K562 (cell line): ENCODE measurements around the gene ZMYM2. TPM values are rescaled to one million over a fixed set of nuclear protein-coding genes. Genes with fewer than 3 reads are reported as not detected.

Experiments
- ATAC-seq: fragments of 200-7000 bp; cut with Tn5 transposase; 3 replicates; pipeline ENCODE4 v1.9.1; 2020; ENCODE audit warnings: moderate library complexity
- BruUV-seq: library from RNA; stranded (reverse); fragments of 400-500 nt; replicated peaks from 2 replicates; lab custom pipeline; 2021; lab: Mats Ljungman, UMichigan
- CTCF ChIA-PET: fragments of 300-600 bp; formaldehyde crosslinking; extraction: SDS; loops from one replicate; lab custom pipeline; 2021; ENCODE audit warnings: low intra/inter-chr PET ratio; lab: Yijun Ruan, JAX
- POLR2A ChIA-PET: fragments of 300-600, 350-650 bp; sonication (Branson Sonifier 250); formaldehyde crosslinking; extraction: SDS; loops from one replicate; lab custom pipeline; 2021; ENCODE audit warnings: antibody characterized with exemption, inconsistent platforms; lab: Yijun Ruan, JAX
- DNase-seq, 4 experiments: peaks; one replicate each; pipeline versions ENCODE4 v3.0.0 to v3.0.0-alpha.2; 2011 to 2018; ENCODE audit warnings: low spot score in 3 of 4, mixed read lengths in 3 of 4; ENCODE audit errors: extremely low read depth in 1 of 4
- FAIRE-seq: peaks from 2 replicates; lab custom pipeline; 2011; peaks lifted over from hg19 to GRCh38; lab: Jason Lieb, UNC
- H2AFZ ChIP-seq: 2 replicates; pipeline ENCODE4 v1.6.0; 2011; ENCODE audit warnings: low read depth, low read length, control low read depth, inconsistent platforms
- H3K27ac ChIP-seq: fragments of 200-600 bp; 3 replicates; pipeline ENCODE4 v1.8.0; 2011; ENCODE audit warnings: low read depth, mild to moderate bottlenecking, control low read depth, inconsistent platforms, low read length, moderate library complexity, mixed read lengths; ENCODE audit errors: extremely low read depth
- H3K27me3 ChIP-seq, 2 experiments: fragments of 300-600 bp in 1 of 2; 2 replicates in 1 of 2; 3 replicates in 1 of 2; pipeline versions ENCODE4 v1.6.0 to v1.8.0; 2011; ENCODE audit warnings: inconsistent platforms in 2 of 2, low read length in 2 of 2, mild to moderate bottlenecking in 1 of 2, mixed read lengths in 1 of 2, moderate library complexity in 1 of 2; ENCODE audit not compliant: control insufficient read depth in 2 of 2, insufficient read depth in 2 of 2
- H3K36me3 ChIP-seq: fragments of 300-600 bp; 3 replicates; pipeline ENCODE4 v1.8.0; 2011; ENCODE audit warnings: mild to moderate bottlenecking, low read length, inconsistent platforms; ENCODE audit not compliant: control insufficient read depth, insufficient read depth
- H3K4me1 ChIP-seq, 2 experiments: fragments of 200-600 bp in 1 of 2; replicated peaks in 1 of 2; 2 replicates in 1 of 2; 3 replicates in 1 of 2; pipeline versions ENCODE4 v1.5.1 to v1.8.0; 2011; ENCODE audit warnings: inconsistent platforms in 2 of 2, low read length in 2 of 2, mild to moderate bottlenecking in 1 of 2, mixed read lengths in 1 of 2, moderate library complexity in 1 of 2; ENCODE audit not compliant: control insufficient read depth in 2 of 2, insufficient read depth in 2 of 2
- H3K4me2 ChIP-seq: 2 replicates; pipeline ENCODE4 v1.6.1; 2011; ENCODE audit warnings: low read length, control low read depth, inconsistent platforms, mixed read lengths; ENCODE audit not compliant: insufficient read depth
- H3K4me3 ChIP-seq: fragments of 200-600 bp; sonication (generic), shearing (Covaris generic); 2 replicates; pipeline ENCODE4 v1.5.1; 2016; ENCODE audit warnings: control low read depth, inconsistent platforms
- H3K79me2 ChIP-seq: fragments of 200-600 bp; 3 replicates; pipeline ENCODE4 v1.8.0; 2011; ENCODE audit warnings: low read length, inconsistent platforms; ENCODE audit not compliant: control insufficient read depth, insufficient read depth
- H3K9ac ChIP-seq, 2 experiments: 2 replicates each; pipeline versions ENCODE4 v1.6.0 to v1.6.1; 2011; ENCODE audit warnings: low read depth in 2 of 2, low read length in 2 of 2, control low read depth in 1 of 2, inconsistent platforms in 1 of 2, mild to moderate bottlenecking in 1 of 2, mixed read lengths in 1 of 2; ENCODE audit not compliant: insufficient read depth in 1 of 2
- H3K9me1 ChIP-seq: one replicate; pipeline ENCODE4 v1.6.0; 2011; ENCODE audit warnings: inconsistent platforms, mild to moderate bottlenecking, low read length, moderate library complexity; ENCODE audit not compliant: control insufficient read depth, insufficient read depth
- H3K9me3 ChIP-seq: replicated peaks from 2 replicates; pipeline ENCODE4 v1.5.1; 2011; ENCODE audit warnings: low read depth, low read length, inconsistent platforms; ENCODE audit not compliant: control insufficient read depth, insufficient read depth
- H4K20me1 ChIP-seq: replicated peaks from 2 replicates; pipeline ENCODE4 v1.6.1; 2011; ENCODE audit warnings: low read length, inconsistent platforms, mixed read lengths; ENCODE audit not compliant: control insufficient read depth, insufficient read depth
- BHLHE40 ChIP-seq: IDR thresholded peaks from 2 replicates; pipeline ENCODE4 v1.6.1; 2011; ENCODE audit warnings: low read length, improper control_type of control experiment
- BMI1 ChIP-seq: fragments of 150-350 bp; IDR thresholded peaks from 2 replicates; pipeline ENCODE4 v1.6.1; 2014; ENCODE audit warnings: low read length
- ETV1 ChIP-seq: fragments of 450-650 bp; conservative IDR thresholded peaks from 2 replicates; pipeline ENCODE4 v1.6.1; 2016; ENCODE audit warnings: missing genetic modification characterization, control low read depth, low read depth, missing compliant biosample characterization
- FOXA1 ChIP-seq: fragments of 450-650 bp; IDR thresholded peaks from 2 replicates; pipeline ENCODE4 v1.6.1; 2016; ENCODE audit warnings: mild to moderate bottlenecking, borderline replicate concordance
- MITF ChIP-seq: IDR thresholded peaks from 2 replicates; pipeline ENCODE4 v1.6.1; 2014; ENCODE audit warnings: antibody characterized with exemption
- STAT5B ChIP-seq: fragments of 250-450 bp; sonication (Bioruptor Pico); IDR thresholded peaks from 2 replicates; pipeline ENCODE4 v1.8.0; 2021; ENCODE audit warnings: mild to moderate bottlenecking, inconsistent platforms
- TCF7 ChIP-seq: sonication (generic); IDR thresholded peaks from 2 replicates; pipeline ENCODE4 v1.6.1; 2016; ENCODE audit warnings: antibody characterized with exemption, borderline replicate concordance
- ZBTB40 ChIP-seq, 2 experiments: fragments of 450-650 bp in 1 of 2; sonication (generic) in 1 of 2; formaldehyde crosslinking in 1 of 2; IDR thresholded peaks; 2 replicates each; pipeline versions ENCODE4 v1.7.1 to v1.9.0; 2016 to 2022; ENCODE audit warnings: inconsistent platforms in 1 of 2, mild to moderate bottlenecking in 1 of 2, missing genetic modification reagents in 1 of 2
- ZNF121 ChIP-seq: sonication (generic); formaldehyde crosslinking; conservative IDR thresholded peaks from 2 replicates; pipeline ENCODE4 v1.8.0; 2022; ENCODE audit warnings: missing genetic modification reagents
- ZNF263 ChIP-seq: sonication (generic); formaldehyde crosslinking; IDR thresholded peaks from 2 replicates; pipeline ENCODE4 v1.8.0; 2022; ENCODE audit warnings: mild to moderate bottlenecking, missing genetic modification reagents, borderline replicate concordance
- ZNF354B ChIP-seq: fragments of 250-450 bp; sonication (Bioruptor Pico); IDR thresholded peaks from 2 replicates; pipeline ENCODE4 v1.4.0; 2020
- ZNF696 ChIP-seq: fragments of 250-450 bp; sonication (Bioruptor Pico); conservative IDR thresholded peaks from 2 replicates; pipeline ENCODE4 v1.4.0; 2020; ENCODE audit warnings: mild to moderate bottlenecking, moderate library complexity
- WGBS: fragments of 100-300 bp; shearing (Covaris generic); methylation state at CpG from one replicate; pipeline ENCODE4 v1.1.6; 2016; ENCODE audit warnings: low coverage, mixed read lengths; ENCODE audit not compliant: insufficient coverage; ENCODE audit errors: missing lambda C conversion rate; 5-methylcytosine and 5-hydroxymethylcytosine counted together
- in situ Hi-C: fragments of 300-500 bp; cut with MboI; formaldehyde crosslinking; loops from 4 replicates; pipeline ENCODE4 v1.15.0; 2018; ENCODE audit warnings: inconsistent platforms, mixed read lengths
- intact Hi-C: fragments of 100-400 bp; cut with micrococcal nuclease; formaldehyde crosslinking; loops from 2 replicates; pipeline ENCODE4 v1.14.2; 2022
- polyA plus RNA-seq, 8 experiments: library from polyadenylated mRNA; depleted of rRNA in 4 of 8; stranded (reverse) in 5 of 8; unstranded in 3 of 8; fragments of >200 nt; fragmentation: Nextera tagmentation in 2 of 8; fragmentation: Illumina TruSeq in 1 of 8; extraction: Ambion mirVana in 2 of 8; extraction: Trizol in 1 of 8; gene quantifications; 2 replicates each; pipeline versions ENCODE4 v1.2.1 to v1.2.3, GENCODE V29; 2011 to 2014; ENCODE audit warnings: inconsistent platforms in 1 of 8, missing spikeins in 1 of 8
- total RNA-seq, 7 experiments: library from RNA; depleted of rRNA in 6 of 7; stranded (reverse); fragments of >200 nt in 6 of 7; fragmentation: Illumina TruSeq in 2 of 7; extraction: Trizol in 2 of 7; gene quantifications; 2 replicates each; pipeline versions ENCODE4 v1.2.1 to v1.2.3, GENCODE V29; 2011 to 2021; ENCODE audit warnings: low replicate concordance in 1 of 7

ZMYM2 gene
- total and polyA plus RNA-seq, 9 of the 15 experiments (the other 6 are each of a cell fraction or from before 2014, with no cell fraction given) = 5.0 to 48.8 (median 26.8) TPM

GRCh38 chr13:19993024-19993423 lies 34.5 kb downstream of the ZMYM2 start:
- in situ Hi-C loops = no loop called here
- ChIA-PET CTCF (no interaction called here), POLR2A (no interaction called here)
- Histone ChIP-seq H3K9me1 (no peaks in the 10 kb centered on the region), H3K79me2 (peaks cover 21% of the 10 kb centered on the region; the same call in 2 of the 3 replicates), H3K4me2 (no peak overlapping the region), H3K9ac (no peak overlapping the region), H2AFZ (no peak overlapping the region), H3K27me3 (no peaks in the 10 kb centered on the region), H3K9me3 (no peaks in the 10 kb centered on the region), H3K4me1 (no peaks in the 10 kb centered on the region), H3K36me3 (peaks cover 16% of the 10 kb centered on the region), H3K4me3 (no peak overlapping the region), H3K27ac (no peak overlapping the region), H4K20me1 (peaks cover 4% of the 10 kb centered on the region; the same call in 1 of the 2 replicates)
- 92% methylated on average over 4 of the region's 4 CpGs for WGBS
- FAIRE-seq = no peak
- DNase-seq = no peak
- no TSS peak for BruUV-seq
- intact Hi-C loops = no loop called here
- no peak for ATAC-seq
- TF ChIP-seq ZNF696 (no peak), BMI1 (no peak), ZNF354B (CRISPR knock-in tag) (no peak), ZNF263 (CRISPR knock-in tag) (no peak), BHLHE40 (no peak), MITF (no peak), STAT5B (CRISPR knock-in tag) (no peak), ZBTB40 (IDR thresholded peaks at IDR 0.05) (no peak), ZBTB40 (CRISPR knock-in tag; IDR thresholded peaks at IDR 0.05) (no peak), TCF7 (no peak), ZNF121 (no peak), ETV1 (tag) (no peak), FOXA1 (no peak)
